K562 (cell line): ENCODE results near the gene AGAP3. TPM values are rescaled to one million over a fixed set of nuclear protein-coding genes. Genes with fewer than 3 reads are reported as not detected.

Experiments used
- DDX20 ChIP-seq: fragments of 450-650 bp; IDR thresholded peaks from 2 replicates; pipeline ENCODE4 v1.6.1; 2016; ENCODE audit warnings: missing genetic modification characterization, low read depth, mild to moderate bottlenecking, missing compliant biosample characterization, moderate library complexity
- GTF2A2 ChIP-seq: IDR thresholded peaks from 2 replicates; pipeline ENCODE4 v1.6.1; 2016; ENCODE audit warnings: mild to moderate bottlenecking, missing genetic modification characterization, missing compliant biosample characterization
- SMAD4 ChIP-seq: fragments of 250-450 bp; sonication (Bioruptor Pico); conservative IDR thresholded peaks from 2 replicates; pipeline ENCODE4 v1.8.0; 2021; ENCODE audit warnings: inconsistent platforms, mild to moderate bottlenecking, moderate library complexity
- SRSF3 ChIP-seq: fragments of 200-400 bp; formaldehyde crosslinking; IDR thresholded peaks from 2 replicates; pipeline ENCODE4 v1.6.1; 2016; ENCODE audit warnings: mild to moderate bottlenecking, low read length, moderate library complexity; ENCODE audit not compliant: insufficient read depth
- ZNF75A ChIP-seq: fragments of 450-650 bp; formaldehyde crosslinking; IDR thresholded peaks from 2 replicates; pipeline ENCODE4 v1.4.0; 2020; ENCODE audit warnings: mild to moderate bottlenecking
- polyA plus RNA-seq, 8 experiments: library from polyadenylated mRNA; depleted of rRNA in 4 of 8; stranded (reverse) in 5 of 8; unstranded in 3 of 8; fragments of >200 nt; fragmentation: Nextera tagmentation in 2 of 8; fragmentation: Illumina TruSeq in 1 of 8; extraction: Ambion mirVana in 2 of 8; extraction: Trizol in 1 of 8; gene quantifications; 2 replicates each; pipeline versions ENCODE4 v1.2.1 to v1.2.3, GENCODE V29; 2011 to 2014; ENCODE audit warnings: inconsistent platforms in 1 of 8, missing spikeins in 1 of 8
- total RNA-seq, 7 experiments: library from RNA; depleted of rRNA in 6 of 7; stranded (reverse); fragments of >200 nt in 6 of 7; fragmentation: Illumina TruSeq in 2 of 7; extraction: Trizol in 2 of 7; gene quantifications; 2 replicates each; pipeline versions ENCODE4 v1.2.1 to v1.2.3, GENCODE V29; 2011 to 2021; ENCODE audit warnings: low replicate concordance in 1 of 7
- TF ChIP-seq, protein P1 (sequence below): fragments of 450-650 bp; IDR thresholded peaks from 2 replicates; pipeline ENCODE4 v1.6.1; 2016; ENCODE audit warnings: mild to moderate bottlenecking, moderate library complexity
- TF ChIP-seq, protein P2 (sequence below): fragments of 450-650 bp; IDR thresholded peaks from 2 replicates; pipeline ENCODE4 v1.7.0; 2016; ENCODE audit warnings: borderline replicate concordance

The AGAP3 gene
- total and polyA plus RNA-seq, 9 of the 15 experiments (the other 6 are each of a cell fraction or from before 2014, with no cell fraction given): 3.4 to 208 (median 62.2) TPM

DNA sequence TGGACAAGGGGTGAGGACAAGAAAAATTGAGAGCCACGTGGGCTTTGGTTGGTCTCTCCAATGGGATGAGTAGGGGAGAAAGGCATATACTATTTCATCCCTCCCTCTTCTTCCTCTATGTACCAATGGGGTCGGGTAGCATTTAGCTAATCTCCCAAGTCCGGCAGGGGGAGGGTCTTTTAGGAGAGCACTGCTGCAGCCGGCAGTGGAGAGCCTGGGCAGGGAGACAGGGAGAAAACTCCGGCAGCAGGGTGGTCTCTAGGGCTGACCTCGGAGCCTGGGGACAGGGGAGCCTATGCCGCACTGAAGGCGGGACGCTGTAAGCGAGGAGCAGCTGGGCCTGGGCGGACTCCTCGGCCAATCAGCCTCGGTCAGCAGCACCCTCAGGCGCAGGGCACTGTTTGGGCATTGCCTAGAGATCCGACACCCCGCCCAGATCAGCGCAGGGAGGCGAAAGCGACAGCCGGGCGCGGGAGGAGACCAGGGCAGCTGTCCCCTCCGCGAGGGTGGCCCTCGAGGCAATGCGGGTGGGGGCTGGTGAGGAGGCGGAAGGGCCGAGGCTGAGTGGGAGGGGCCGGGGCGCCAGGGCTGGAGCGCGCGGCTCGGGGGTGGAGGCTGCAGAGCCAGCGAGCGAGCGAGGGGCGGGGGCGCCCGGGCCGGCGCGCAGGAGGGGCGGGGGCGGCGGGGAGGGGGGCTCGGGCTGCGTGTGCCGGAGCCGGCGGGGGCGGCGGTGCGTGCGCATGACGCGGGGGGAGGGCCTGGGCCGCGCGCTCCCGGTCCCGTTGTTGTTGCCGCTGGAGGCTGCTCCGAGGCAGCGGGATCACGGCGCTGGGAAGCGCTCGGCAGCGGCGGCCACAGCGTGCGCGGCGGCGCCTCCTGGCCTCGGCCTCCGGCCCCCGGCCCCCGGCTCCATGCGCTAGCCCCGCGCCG, at the start of gene AGAP3 (continued):
- TF ChIP-seq, protein P1, sequence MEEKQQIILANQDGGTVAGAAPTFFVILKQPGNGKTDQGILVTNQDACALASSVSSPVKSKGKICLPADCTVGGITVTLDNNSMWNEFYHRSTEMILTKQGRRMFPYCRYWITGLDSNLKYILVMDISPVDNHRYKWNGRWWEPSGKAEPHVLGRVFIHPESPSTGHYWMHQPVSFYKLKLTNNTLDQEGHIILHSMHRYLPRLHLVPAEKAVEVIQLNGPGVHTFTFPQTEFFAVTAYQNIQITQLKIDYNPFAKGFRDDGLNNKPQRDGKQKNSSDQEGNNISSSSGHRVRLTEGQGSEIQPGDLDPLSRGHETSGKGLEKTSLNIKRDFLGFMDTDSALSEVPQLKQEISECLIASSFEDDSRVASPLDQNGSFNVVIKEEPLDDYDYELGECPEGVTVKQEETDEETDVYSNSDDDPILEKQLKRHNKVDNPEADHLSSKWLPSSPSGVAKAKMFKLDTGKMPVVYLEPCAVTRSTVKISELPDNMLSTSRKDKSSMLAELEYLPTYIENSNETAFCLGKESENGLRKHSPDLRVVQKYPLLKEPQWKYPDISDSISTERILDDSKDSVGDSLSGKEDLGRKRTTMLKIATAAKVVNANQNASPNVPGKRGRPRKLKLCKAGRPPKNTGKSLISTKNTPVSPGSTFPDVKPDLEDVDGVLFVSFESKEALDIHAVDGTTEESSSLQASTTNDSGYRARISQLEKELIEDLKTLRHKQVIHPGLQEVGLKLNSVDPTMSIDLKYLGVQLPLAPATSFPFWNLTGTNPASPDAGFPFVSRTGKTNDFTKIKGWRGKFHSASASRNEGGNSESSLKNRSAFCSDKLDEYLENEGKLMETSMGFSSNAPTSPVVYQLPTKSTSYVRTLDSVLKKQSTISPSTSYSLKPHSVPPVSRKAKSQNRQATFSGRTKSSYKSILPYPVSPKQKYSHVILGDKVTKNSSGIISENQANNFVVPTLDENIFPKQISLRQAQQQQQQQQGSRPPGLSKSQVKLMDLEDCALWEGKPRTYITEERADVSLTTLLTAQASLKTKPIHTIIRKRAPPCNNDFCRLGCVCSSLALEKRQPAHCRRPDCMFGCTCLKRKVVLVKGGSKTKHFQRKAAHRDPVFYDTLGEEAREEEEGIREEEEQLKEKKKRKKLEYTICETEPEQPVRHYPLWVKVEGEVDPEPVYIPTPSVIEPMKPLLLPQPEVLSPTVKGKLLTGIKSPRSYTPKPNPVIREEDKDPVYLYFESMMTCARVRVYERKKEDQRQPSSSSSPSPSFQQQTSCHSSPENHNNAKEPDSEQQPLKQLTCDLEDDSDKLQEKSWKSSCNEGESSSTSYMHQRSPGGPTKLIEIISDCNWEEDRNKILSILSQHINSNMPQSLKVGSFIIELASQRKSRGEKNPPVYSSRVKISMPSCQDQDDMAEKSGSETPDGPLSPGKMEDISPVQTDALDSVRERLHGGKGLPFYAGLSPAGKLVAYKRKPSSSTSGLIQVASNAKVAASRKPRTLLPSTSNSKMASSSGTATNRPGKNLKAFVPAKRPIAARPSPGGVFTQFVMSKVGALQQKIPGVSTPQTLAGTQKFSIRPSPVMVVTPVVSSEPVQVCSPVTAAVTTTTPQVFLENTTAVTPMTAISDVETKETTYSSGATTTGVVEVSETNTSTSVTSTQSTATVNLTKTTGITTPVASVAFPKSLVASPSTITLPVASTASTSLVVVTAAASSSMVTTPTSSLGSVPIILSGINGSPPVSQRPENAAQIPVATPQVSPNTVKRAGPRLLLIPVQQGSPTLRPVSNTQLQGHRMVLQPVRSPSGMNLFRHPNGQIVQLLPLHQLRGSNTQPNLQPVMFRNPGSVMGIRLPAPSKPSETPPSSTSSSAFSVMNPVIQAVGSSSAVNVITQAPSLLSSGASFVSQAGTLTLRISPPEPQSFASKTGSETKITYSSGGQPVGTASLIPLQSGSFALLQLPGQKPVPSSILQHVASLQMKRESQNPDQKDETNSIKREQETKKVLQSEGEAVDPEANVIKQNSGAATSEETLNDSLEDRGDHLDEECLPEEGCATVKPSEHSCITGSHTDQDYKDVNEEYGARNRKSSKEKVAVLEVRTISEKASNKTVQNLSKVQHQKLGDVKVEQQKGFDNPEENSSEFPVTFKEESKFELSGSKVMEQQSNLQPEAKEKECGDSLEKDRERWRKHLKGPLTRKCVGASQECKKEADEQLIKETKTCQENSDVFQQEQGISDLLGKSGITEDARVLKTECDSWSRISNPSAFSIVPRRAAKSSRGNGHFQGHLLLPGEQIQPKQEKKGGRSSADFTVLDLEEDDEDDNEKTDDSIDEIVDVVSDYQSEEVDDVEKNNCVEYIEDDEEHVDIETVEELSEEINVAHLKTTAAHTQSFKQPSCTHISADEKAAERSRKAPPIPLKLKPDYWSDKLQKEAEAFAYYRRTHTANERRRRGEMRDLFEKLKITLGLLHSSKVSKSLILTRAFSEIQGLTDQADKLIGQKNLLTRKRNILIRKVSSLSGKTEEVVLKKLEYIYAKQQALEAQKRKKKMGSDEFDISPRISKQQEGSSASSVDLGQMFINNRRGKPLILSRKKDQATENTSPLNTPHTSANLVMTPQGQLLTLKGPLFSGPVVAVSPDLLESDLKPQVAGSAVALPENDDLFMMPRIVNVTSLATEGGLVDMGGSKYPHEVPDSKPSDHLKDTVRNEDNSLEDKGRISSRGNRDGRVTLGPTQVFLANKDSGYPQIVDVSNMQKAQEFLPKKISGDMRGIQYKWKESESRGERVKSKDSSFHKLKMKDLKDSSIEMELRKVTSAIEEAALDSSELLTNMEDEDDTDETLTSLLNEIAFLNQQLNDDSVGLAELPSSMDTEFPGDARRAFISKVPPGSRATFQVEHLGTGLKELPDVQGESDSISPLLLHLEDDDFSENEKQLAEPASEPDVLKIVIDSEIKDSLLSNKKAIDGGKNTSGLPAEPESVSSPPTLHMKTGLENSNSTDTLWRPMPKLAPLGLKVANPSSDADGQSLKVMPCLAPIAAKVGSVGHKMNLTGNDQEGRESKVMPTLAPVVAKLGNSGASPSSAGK: no peak
- no peak for TF ChIP-seq DDX20 (tag)
- peak; percentile 50 for TF ChIP-seq SMAD4
- TF ChIP-seq GTF2A2 (tag): no peak
- TF ChIP-seq SRSF3: no peak
- TF ChIP-seq ZNF75A (CRISPR knock-in tag): no peak
- TF ChIP-seq, protein P2, sequence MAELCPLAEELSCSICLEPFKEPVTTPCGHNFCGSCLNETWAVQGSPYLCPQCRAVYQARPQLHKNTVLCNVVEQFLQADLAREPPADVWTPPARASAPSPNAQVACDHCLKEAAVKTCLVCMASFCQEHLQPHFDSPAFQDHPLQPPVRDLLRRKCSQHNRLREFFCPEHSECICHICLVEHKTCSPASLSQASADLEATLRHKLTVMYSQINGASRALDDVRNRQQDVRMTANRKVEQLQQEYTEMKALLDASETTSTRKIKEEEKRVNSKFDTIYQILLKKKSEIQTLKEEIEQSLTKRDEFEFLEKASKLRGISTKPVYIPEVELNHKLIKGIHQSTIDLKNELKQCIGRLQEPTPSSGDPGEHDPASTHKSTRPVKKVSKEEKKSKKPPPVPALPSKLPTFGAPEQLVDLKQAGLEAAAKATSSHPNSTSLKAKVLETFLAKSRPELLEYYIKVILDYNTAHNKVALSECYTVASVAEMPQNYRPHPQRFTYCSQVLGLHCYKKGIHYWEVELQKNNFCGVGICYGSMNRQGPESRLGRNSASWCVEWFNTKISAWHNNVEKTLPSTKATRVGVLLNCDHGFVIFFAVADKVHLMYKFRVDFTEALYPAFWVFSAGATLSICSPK: no peak
